GM12878 (cell line): ENCODE data around the gene FOXA2. TPM values are rescaled to one million over a fixed set of nuclear protein-coding genes. Genes with fewer than 3 reads are reported as not detected.

ENCODE experiments used
- ATAC-seq: fragments of 200-7000 bp; cut with Tn5 transposase; 3 replicates; pipeline ENCODE4 v1.9.1; 2020; ENCODE audit warnings: mild to moderate bottlenecking, moderate library complexity
- BruUV-seq: library from RNA; stranded (reverse); fragments of 400-500 nt; replicated peaks from 2 replicates; lab custom pipeline; 2021; lab: Mats Ljungman, UMichigan
- CTCF ChIA-PET: fragments of 300-600 bp; sonication (Branson Sonifier 250); formaldehyde crosslinking; extraction: SDS; loops from one replicate; lab custom pipeline; 2021; ENCODE audit warnings: inconsistent platforms; lab: Yijun Ruan, JAX
- POLR2A ChIA-PET: fragments of 350-600 bp; formaldehyde crosslinking; extraction: SDS; loops from one replicate; lab custom pipeline; 2021; ENCODE audit warnings: inconsistent platforms; lab: Charles Lee
- RAD21 ChIA-PET: fragments of 300-600 bp; sonication (Branson Sonifier 250); formaldehyde crosslinking; loops from one replicate; lab custom pipeline; 2023; ENCODE audit warnings: antibody characterized with exemption; ENCODE audit not compliant: unreplicated experiment; lab: Charles Lee
- SMC1A ChIA-PET: fragments of 300-600 bp; sonication (Branson Sonifier 250); formaldehyde crosslinking; loops from one replicate; lab custom pipeline; 2023; ENCODE audit not compliant: unreplicated experiment, uncharacterized antibody; lab: Charles Lee
- DNase-seq: peaks from one replicate; pipeline ENCODE4 v3.0.0-alpha.2; 2011; ENCODE audit warnings: low read depth, low spot score
- FAIRE-seq: peaks from 3 replicates; lab custom pipeline; 2011; peaks lifted over from hg19 to GRCh38; lab: Jason Lieb, UNC
- H2AFZ ChIP-seq: 2 replicates; pipeline ENCODE4 v1.6.0; 2011; ENCODE audit warnings: low read depth, low read length, control low read depth; ENCODE audit not compliant: control insufficient read depth
- H3K27ac ChIP-seq: 2 replicates; pipeline ENCODE4 v1.5.1; 2011; ENCODE audit warnings: control low read depth; ENCODE audit not compliant: control insufficient read depth, insufficient read depth
- H3K27me3 ChIP-seq, 2 experiments: replicated peaks in 1 of 2; 2 replicates each; pipeline versions ENCODE4 v1.6.0 to v1.6.1; 2011; ENCODE audit warnings: low read length in 1 of 2; ENCODE audit not compliant: control insufficient read depth in 2 of 2, insufficient read depth in 2 of 2
- H3K36me3 ChIP-seq, 2 experiments: 2 replicates each; pipeline ENCODE4 v1.5.1; 2011; ENCODE audit warnings: low read length in 1 of 2; ENCODE audit not compliant: control insufficient read depth in 2 of 2, insufficient read depth in 2 of 2
- H3K4me1 ChIP-seq: 2 replicates; pipeline ENCODE4 v1.6.1; 2011; ENCODE audit warnings: mild to moderate bottlenecking, low read length, moderate library complexity, mixed read lengths; ENCODE audit not compliant: control insufficient read depth, insufficient read depth
- H3K4me2 ChIP-seq: 2 replicates; pipeline ENCODE4 v1.6.0; 2011; ENCODE audit warnings: control low read depth; ENCODE audit not compliant: control insufficient read depth, insufficient read depth
- H3K4me3 ChIP-seq: fragments of 200-600 bp; sonication (generic); 2 replicates; pipeline ENCODE4 v1.5.1; 2016
- H3K79me2 ChIP-seq: 2 replicates; pipeline ENCODE4 v1.6.0; 2011; ENCODE audit warnings: low read length; ENCODE audit not compliant: control insufficient read depth, insufficient read depth
- H3K9ac ChIP-seq: 2 replicates; pipeline ENCODE4 v1.8.0; 2011; ENCODE audit warnings: low read length, control low read depth, mixed read lengths; ENCODE audit not compliant: control insufficient read depth, insufficient read depth
- H3K9me3 ChIP-seq: replicated peaks from 3 replicates; pipeline ENCODE4 v1.5.1; 2011; ENCODE audit warnings: mild to moderate bottlenecking, low read length; ENCODE audit not compliant: control insufficient read depth, insufficient read depth
- H4K20me1 ChIP-seq: 2 replicates; pipeline ENCODE4 v1.6.0; 2011; ENCODE audit not compliant: control insufficient read depth, insufficient read depth
- KLF5 ChIP-seq: fragments of 450-650 bp; IDR thresholded peaks from 2 replicates; pipeline ENCODE4 v1.6.1; 2014; ENCODE audit warnings: mild to moderate bottlenecking; ENCODE audit not compliant: partially characterized antibody
- SRF ChIP-seq, 2 experiments: IDR thresholded peaks; 2 replicates each; pipeline ENCODE4 v1.6.1; 2011; ENCODE audit warnings: low read depth in 2 of 2, low read length in 2 of 2, mild to moderate bottlenecking in 1 of 2, moderate library complexity in 1 of 2
- WRNIP1 ChIP-seq: IDR thresholded peaks from 2 replicates; pipeline ENCODE4 v1.6.1; 2011; ENCODE audit warnings: low read depth, low read length, improper control_type of control experiment, borderline replicate concordance
- ZNF622 ChIP-seq: fragments of 450-650 bp; IDR thresholded peaks from 2 replicates; pipeline ENCODE4 v1.6.1; 2017; ENCODE audit warnings: mild to moderate bottlenecking, inconsistent platforms
- WGBS: methylation state at CpG from one replicate; pipeline ENCODE4 v1.1.6; 2016; ENCODE audit warnings: low lambda C conversion rate; ENCODE audit not compliant: insufficient replicate concordance, insufficient coverage; ENCODE audit errors: missing lambda C conversion rate; 5-methylcytosine and 5-hydroxymethylcytosine counted together
- in situ Hi-C: fragments of 300-500 bp; cut with MboI; formaldehyde crosslinking; loops from 9 replicates; pipeline ENCODE4 v1.14.3; 2018; ENCODE audit warnings: mixed read lengths
- intact Hi-C: fragments of 100-400 bp; cut with micrococcal nuclease; formaldehyde crosslinking; loops from one replicate; pipeline ENCODE4 v1.14.2; 2022; ENCODE audit not compliant: unreplicated experiment
- polyA plus RNA-seq, 11 experiments: library from polyadenylated mRNA; depleted of rRNA in 4 of 11; unstranded in 6 of 11; stranded (reverse) in 5 of 11; fragments of >200 nt; fragmentation: Nextera tagmentation in 4 of 11; fragmentation: Illumina TruSeq in 1 of 11; extraction: Ambion mirVana in 4 of 11; extraction: Trizol in 1 of 11; gene quantifications; 1 replicate in 1 of 11; 2 replicates in 10 of 11; pipeline versions ENCODE4 v1.2.1 to v1.2.3, GENCODE V29; 2011 to 2016; ENCODE audit warnings: inconsistent platforms in 2 of 11, missing spikeins in 2 of 11, low read depth in 1 of 11
- total RNA-seq, 4 experiments: library from RNA; depleted of rRNA in 3 of 4; stranded (reverse); fragments of >200 nt in 3 of 4; fragmentation: Illumina TruSeq in 1 of 4; extraction: Trizol in 1 of 4; gene quantifications; 2 replicates each; pipeline versions ENCODE4 v1.2.1 to v1.2.3, GENCODE V29; 2013 to 2021
- TF ChIP-seq, protein P1 (sequence below): fragments of 450-650 bp; IDR thresholded peaks from 2 replicates; pipeline ENCODE4 v1.6.1; 2017; ENCODE audit warnings: mild to moderate bottlenecking, moderate library complexity
- TF ChIP-seq, protein P2 (sequence below): fragments of 150-350 bp; IDR thresholded peaks from 2 replicates; pipeline ENCODE4 v1.6.1; 2016; ENCODE audit warnings: low read depth, low read length

The FOXA2 gene
- total and polyA plus RNA-seq, 10 of the 15 experiments (the other 5 are each of a cell fraction or from before 2014, with no cell fraction given): not detected

GRCh38 chr20:22630701-22631100 is 46.3 kb upstream of the FOXA2 start (continued):
- no peak for TF ChIP-seq KLF5
- TF ChIP-seq, protein P1, sequence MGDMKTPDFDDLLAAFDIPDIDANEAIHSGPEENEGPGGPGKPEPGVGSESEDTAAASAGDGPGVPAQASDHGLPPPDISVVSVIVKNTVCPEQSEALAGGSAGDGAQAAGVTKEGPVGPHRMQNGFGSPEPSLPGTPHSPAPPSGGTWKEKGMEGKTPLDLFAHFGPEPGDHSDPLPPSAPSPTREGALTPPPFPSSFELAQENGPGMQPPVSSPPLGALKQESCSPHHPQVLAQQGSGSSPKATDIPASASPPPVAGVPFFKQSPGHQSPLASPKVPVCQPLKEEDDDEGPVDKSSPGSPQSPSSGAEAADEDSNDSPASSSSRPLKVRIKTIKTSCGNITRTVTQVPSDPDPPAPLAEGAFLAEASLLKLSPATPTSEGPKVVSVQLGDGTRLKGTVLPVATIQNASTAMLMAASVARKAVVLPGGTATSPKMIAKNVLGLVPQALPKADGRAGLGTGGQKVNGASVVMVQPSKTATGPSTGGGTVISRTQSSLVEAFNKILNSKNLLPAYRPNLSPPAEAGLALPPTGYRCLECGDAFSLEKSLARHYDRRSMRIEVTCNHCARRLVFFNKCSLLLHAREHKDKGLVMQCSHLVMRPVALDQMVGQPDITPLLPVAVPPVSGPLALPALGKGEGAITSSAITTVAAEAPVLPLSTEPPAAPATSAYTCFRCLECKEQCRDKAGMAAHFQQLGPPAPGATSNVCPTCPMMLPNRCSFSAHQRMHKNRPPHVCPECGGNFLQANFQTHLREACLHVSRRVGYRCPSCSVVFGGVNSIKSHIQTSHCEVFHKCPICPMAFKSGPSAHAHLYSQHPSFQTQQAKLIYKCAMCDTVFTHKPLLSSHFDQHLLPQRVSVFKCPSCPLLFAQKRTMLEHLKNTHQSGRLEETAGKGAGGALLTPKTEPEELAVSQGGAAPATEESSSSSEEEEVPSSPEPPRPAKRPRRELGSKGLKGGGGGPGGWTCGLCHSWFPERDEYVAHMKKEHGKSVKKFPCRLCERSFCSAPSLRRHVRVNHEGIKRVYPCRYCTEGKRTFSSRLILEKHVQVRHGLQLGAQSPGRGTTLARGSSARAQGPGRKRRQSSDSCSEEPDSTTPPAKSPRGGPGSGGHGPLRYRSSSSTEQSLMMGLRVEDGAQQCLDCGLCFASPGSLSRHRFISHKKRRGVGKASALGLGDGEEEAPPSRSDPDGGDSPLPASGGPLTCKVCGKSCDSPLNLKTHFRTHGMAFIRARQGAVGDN: no peak

DNA sequence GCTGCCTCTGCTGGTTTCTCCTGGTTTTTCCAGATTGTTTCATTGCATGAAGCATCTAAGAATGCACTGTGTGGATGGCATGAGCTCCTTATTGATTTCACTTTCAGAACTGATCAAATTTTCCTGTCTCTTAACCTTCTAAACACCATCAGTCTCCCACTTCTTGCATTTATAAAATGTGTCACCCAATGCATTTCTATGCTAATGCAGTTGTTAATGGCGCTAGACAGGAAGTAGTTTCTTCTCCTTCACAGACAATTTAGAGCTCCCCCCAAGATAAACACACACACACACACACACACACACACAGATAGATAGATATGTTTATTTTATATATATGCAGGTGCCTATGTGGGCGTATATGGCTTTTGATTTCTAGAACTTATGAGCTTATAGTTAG is 45.6 kb upstream of the FOXA2 start:
- Histone ChIP-seq H3K9ac (no peak overlapping the region), H3K27me3 (no peaks in the 10 kb centered on the region), H4K20me1 (no peaks in the 10 kb centered on the region), H3K4me3 (no peak overlapping the region), H3K9me3 (no peaks in the 10 kb centered on the region; the same call in 2 of the 3 replicates), H2AFZ (no peak overlapping the region), H3K27ac (no peak overlapping the region), H3K4me2 (no peak overlapping the region), H3K79me2 (no peaks in the 10 kb centered on the region), H3K4me1 (no peaks in the 10 kb centered on the region), H3K36me3 (no peaks in the 10 kb centered on the region)
- POLR2A ChIA-PET: no interaction called here
- SMC1A ChIA-PET: interaction anchor here (0.8 to 2.1 kb wide), 3 partner anchors 9 to 39 kb away, joined by 3 to 5 read pairs (median 4); no protein-coding TSS in a partner anchor
- intact Hi-C loops (no loop called here), in situ Hi-C loops (no loop called here)
- ATAC-seq (no peak), FAIRE-seq (no peak), DNase-seq (no peak)
- no TSS peak for BruUV-seq
- RAD21 ChIA-PET: no interaction called here
- 0% methylated on average over 2 of the region's 2 CpGs for WGBS
- TF ChIP-seq, protein P2, sequence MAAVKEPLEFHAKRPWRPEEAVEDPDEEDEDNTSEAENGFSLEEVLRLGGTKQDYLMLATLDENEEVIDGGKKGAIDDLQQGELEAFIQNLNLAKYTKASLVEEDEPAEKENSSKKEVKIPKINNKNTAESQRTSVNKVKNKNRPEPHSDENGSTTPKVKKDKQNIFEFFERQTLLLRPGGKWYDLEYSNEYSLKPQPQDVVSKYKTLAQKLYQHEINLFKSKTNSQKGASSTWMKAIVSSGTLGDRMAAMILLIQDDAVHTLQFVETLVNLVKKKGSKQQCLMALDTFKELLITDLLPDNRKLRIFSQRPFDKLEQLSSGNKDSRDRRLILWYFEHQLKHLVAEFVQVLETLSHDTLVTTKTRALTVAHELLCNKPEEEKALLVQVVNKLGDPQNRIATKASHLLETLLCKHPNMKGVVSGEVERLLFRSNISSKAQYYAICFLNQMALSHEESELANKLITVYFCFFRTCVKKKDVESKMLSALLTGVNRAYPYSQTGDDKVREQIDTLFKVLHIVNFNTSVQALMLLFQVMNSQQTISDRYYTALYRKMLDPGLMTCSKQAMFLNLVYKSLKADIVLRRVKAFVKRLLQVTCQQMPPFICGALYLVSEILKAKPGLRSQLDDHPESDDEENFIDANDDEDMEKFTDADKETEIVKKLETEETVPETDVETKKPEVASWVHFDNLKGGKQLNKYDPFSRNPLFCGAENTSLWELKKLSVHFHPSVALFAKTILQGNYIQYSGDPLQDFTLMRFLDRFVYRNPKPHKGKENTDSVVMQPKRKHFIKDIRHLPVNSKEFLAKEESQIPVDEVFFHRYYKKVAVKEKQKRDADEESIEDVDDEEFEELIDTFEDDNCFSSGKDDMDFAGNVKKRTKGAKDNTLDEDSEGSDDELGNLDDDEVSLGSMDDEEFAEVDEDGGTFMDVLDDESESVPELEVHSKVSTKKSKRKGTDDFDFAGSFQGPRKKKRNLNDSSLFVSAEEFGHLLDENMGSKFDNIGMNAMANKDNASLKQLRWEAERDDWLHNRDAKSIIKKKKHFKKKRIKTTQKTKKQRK: no peak
- TF ChIP-seq ZNF622 (no peak), SRF (IDR thresholded peaks at IDR 0.05; ENCODE audit: low read depth in 2 of 2, low read length in 2 of 2) (no peak), WRNIP1 (no peak)
- CTCF ChIA-PET: no interaction called here
